HK-2 (cell line): ENCODE measurements around the gene ESPNL.

Experiments used
- DNase-seq: peaks from one replicate; pipeline ENCODE4 v3.0.0-alpha.2; 2018; ENCODE audit not compliant: unreplicated experiment

ESPNL gene

DNA sequence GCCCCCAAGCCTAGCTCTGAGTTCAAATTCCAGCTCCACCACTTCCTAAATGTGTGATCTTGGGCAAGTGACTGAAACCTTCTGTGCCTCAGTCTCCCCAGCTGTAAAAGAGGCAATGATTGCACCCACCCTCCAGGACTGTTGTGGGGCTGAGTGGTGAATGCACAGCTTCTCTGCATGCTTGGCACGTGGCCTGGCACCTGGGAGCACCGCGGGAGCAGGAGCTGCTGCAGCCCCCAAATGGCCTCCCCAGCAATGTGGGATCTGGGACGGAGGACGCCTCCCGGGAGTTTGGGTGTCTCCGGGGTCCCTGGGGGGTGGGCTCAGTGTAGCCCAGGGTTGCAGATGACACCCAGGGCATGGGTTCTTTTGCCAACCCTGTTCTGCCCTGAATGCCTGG is 39.9 kb downstream of the ESPNL start:
- no peak for DNase-seq

DNA sequence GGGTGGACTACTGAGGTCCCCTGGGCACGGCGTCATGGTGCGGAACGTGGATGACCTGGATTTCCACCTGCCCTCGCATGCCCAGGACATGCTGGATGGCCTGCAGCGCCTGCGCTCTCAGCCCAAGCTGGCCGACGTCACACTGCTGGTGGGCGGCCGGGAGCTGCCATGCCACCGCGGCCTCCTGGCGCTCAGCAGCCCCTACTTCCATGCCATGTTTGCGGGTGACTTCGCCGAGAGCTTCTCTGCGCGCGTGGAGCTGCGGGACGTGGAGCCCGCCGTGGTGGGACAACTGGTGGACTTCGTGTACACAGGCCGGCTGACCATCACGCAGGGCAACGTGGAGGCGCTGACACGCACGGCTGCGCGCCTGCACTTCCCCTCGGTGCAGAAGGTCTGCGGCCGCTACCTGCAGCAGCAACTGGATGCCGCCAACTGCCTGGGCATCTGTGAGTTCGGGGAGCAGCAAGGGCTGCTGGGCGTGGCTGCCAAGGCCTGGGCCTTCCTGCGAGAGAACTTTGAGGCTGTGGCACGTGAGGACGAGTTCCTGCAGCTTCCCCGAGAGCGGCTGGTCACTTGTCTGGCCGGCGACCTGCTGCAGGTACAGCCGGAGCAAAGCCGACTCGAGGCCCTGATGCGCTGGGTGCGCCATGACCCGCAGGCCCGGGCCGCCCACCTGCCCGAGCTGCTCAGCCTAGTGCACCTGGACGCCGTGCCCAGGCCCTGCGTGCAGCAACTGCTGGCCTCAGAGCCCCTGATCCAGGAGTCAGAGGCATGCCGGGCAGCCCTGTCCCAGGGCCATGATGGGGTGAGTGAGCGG is 40.8 kb downstream of the ESPNL start:
- no peak for DNase-seq

DNA sequence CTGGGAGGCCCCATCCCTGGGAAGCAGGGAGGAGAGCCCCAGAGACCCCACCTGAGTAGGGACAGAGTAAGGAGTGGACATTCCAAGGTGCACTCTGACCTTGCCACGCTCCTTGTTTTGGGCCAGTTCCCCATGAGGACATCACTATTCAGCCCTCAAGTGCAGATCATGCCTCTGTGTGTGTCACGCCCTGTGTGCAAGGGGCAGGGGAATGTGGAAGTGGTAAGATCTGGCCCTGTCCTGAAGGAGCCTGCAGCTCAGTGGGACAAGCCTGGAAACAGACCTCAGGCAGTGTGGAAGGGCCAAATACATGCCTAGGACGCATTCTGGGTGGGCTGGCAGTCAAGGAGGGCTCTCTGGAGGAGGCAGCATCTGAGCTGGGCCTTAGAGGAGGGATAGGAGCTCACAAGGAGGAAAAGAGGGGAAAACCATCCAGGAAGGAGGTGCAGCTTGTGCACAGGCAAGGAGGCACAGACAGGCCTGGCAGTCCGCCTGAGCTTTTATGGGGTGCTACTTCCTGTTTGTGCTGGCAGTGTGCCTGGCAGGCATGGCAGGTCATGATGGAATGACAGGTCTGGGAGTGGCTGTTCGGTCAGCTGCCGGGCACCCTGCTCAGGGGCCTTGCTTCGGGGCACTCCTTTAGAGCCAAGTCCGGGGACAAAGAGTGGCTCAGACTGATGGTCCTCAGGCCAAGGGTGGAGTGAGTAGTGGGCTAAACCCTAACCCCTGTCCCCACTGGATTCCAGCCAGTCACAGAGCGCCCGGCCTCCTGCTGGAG is 41.6 kb downstream of the ESPNL start:
- peak; percentile 82 for DNase-seq

DNA sequence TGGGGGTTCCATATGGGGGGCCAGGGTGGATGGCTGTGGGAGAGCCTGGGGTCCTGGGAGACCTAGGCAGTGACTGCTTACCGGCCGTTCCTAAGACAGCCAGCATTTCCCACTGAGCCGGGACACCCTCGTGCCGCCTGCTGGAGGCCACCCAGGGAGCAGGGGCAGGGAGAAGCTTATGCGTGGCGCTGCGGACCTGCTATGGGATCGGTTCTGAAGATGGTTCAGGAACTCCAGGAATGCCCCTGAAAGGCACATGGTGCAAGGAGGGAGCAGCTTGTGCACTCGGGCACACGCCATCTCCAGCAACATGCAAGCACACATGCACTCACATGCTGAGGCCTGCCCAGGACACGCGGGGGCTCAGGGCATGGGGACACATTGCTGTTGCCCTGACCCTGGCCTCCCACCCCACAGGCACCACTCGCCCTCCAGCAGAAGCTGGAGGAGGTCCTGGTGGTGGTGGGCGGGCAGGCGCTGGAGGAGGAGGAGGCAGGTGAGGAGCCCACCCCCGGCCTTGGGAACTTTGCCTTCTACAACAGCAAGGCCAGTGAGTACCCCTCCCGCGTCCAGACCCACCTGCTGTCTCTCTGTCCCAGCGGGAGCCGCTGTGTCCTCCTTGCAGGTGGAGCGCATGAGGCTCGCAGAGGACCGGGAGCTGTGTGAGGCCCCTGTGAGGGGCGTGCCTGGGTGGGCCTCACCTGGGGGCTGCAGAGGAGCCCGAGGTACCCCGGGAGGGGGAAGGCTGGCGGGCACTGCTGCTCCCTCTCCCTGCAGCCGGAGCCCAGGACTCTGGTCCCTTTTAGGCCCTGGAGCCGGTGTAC is 42.5 kb downstream of the ESPNL start:
- DNase-seq, result peak; percentile 41

DNA sequence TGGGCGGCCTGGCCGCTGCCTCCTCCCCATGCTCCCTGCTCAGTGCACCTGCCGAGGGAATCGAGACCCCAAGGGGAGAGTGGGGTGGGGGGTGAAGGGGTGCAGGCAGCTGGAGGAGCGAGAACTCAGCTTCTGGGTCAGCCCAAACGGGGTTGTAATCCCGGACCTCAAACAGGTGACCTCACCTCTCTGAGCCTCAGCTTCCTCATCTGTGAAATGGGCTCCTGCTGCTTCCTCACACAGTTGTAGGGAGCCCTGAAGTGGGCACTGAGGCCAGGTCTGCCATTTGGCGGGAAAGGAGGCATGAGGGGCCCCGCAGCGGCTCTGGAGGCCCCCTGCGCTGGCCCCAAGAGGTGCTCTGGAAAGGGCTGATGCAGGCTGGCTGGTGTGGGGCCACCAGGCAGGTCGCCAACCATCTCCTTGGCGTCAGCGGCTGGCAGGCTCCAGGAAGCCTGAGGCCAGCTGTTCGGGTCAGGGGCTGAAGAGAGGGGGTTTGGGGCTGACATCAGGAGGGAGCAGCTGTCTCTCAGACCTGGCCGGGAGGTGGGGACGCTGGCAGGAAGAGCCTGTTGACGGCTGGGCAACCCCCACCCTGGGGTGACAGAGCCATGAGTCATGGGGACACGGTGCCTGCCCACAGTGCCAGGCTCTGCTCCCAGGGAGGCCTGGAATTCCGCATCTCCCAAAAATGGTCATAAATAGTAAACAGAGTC is 43.3 kb downstream of the ESPNL start:
- peak; percentile 86 for DNase-seq

DNA sequence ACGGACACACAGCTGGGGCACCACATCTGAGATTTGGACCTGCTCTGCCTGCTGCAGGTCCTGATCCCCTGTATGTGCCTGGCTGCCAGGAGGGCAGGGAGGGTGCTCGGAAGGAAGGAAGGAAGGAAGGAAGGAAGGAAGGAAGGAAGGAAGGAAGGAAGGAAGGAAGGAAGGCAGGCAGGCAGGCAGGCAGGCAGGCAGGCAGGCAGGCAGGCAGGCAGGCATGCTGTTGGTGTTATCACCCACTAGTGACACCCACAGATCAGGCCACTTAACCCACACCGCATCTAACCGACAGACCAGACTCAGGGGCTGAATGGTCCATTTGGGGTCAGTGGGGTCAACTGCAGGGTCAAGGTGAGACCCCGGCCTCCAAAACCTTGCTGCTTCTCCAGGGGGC is 44.1 kb downstream of the ESPNL start:
- DNase-seq, result no peak

DNA sequence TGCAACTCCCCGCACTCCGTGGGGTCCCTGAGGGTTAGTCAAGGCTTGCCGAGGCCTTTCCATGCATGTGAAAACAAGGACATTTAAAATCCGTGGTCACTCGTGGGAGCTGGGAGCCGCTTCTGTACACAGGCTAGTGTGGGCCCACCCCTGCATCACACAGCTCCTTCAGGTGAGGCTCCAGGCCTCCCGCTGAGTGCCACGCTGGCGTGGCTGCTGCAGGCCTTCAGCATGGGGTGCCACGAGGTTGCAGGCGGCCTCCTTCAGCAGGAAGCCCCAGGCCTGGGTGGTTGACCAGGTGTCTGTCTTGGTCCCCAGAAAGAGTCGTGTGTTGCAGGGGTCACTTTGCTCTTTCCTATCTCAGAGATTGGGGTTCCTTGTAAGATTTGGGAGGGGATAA is 44.9 kb downstream of the ESPNL start:
- DNase-seq, result no peak

DNA sequence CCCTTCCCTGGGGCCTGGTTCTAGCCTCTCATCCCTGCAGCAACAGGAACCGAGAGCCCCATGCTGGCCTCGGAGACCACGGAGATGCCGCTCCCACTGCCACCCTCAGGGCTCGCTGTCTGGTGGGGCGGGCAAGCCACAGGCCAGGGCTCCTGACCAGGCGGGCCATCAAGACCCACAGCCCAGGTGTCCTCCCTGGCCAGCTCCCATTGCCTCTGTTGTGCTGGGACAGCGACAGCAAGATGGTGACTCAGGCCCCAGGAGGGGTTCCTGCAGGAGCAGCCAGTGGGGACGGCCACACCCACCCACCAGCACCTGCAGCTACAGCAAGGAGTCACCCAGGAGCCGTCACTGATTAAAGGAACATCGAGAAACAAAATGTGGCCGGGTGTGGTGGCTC is 45.7 kb downstream of the ESPNL start:
- no peak for DNase-seq

DNA sequence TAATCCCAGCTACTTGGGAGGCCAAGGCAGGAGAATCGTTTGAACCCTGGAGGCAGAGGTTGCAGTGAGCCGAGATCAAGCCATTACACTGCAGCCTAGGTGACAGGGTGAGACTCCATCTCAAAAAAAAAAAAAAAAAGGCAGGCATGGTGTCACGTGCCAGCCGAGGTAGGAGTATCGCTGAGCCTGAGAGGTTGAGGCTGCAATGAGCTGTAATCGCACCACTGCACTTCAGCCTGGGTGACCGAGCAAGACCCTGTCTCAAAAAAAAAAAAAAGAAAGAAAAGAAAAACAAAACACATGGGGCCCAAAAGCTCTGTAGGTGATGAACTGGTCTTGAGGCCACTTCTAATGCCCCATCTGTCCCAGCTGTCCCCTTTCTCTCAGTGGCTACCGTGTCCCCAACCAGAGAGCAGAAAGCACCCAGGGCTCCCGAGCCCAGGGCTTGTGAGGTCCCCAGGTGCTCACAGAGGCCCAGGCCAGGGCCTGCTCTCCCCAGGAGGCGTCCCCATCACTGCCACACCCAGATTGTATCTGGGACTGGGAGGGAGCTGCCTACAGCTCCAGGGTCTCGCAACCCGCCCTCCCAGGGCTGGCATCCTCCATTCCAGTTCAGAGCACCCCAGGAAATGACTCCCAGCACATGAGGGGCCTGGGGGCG is 46.9 kb downstream of the ESPNL start:
- peak; percentile 28 for DNase-seq

DNA sequence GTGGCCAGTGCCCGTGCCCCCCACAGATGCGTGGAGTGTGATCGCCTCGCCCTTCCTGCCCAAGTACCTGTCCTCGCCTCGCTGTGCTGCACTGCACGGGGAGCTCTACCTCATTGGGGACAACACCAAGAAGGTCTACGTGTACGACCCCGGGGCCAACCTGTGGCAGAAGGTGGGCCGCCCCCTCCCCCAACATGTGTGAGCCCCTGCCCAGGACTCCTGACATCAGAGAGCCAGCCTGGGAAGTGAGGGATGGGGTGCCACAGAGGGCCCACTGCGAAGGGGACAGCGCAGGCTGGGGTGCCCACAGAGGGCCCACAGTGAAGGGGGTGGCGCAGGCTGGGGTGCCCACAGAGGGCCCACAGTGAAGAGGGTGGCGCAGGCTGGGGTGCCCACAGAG is 48.8 kb downstream of the ESPNL start:
- no peak for DNase-seq

DNA sequence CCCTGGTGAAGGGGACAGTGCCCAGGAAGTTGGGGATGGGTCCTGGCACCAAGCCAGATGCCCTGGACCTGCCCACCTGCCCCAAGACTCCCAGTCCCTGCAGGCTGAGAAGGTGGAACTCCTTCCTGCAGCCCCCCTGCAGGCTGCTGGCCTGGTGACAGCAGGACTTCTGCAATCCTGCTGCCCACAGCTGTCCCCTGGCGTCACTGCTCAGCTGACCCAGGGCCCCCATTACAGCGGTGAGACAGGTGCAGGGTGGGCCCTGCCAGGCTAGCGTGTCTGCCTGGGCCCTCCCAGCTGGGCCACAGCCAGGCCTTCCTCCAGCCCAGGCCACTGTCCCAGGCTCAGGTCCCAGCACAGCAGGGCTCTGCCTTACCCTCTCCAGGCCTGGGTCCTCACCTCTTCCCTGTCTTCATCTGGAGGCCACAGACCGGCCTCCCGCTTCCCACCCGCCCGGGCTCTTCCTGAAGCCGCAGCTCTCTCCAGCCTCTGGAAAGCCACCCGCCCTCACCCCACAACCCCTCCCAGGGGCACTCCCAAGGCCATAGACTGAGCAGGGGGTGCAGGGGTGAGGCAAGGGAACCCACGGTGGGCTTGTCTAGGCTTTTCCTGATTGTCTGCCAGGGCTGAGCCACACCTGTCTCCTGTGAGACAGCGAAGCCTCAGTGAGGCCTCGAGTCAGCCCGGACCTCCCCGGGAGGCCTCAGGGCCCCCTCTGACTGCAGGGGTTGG is 49.9 kb downstream of the ESPNL start:
- DNase-seq, result no peak

DNA sequence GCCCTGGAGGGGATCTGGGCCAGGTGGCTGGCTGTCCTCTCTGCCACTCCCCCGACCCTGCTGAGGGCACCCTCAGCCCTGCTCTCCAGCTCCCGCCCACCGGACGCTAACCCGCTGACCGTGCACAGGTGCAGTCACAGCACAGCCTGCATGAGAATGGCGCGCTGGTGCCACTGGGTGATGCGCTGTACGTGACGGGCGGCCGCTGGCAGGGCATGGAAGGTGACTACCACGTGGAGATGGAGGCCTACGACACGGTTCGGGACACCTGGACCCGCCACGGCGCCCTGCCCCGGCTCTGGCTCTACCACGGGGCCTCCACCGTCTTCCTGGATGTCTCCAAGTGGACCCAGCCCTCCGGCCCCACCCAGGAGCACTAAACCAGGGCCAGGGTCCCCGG is 50.5 kb downstream of the ESPNL start:
- DNase-seq, result no peak

DNA sequence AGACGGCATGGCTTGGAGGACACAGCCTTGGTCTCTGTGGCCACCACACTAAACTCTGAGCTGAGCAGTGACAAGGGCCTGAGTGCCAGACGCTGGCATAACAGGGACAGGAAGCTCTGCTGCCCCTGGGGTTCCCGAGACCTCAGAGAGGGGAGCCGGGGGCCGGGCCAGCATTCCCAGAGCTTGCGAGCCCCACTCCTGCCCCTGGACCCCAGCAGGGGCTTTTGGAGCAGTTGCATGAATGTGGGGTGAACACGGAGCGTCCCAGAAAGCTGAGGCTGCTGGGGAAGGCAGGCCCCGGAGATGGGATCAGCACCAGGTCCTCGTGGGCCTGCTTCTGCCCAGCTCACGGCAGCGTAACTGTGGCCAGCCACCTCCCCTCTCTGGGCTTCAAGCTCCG is 51.1 kb downstream of the ESPNL start:
- DNase-seq, result no peak

DNA sequence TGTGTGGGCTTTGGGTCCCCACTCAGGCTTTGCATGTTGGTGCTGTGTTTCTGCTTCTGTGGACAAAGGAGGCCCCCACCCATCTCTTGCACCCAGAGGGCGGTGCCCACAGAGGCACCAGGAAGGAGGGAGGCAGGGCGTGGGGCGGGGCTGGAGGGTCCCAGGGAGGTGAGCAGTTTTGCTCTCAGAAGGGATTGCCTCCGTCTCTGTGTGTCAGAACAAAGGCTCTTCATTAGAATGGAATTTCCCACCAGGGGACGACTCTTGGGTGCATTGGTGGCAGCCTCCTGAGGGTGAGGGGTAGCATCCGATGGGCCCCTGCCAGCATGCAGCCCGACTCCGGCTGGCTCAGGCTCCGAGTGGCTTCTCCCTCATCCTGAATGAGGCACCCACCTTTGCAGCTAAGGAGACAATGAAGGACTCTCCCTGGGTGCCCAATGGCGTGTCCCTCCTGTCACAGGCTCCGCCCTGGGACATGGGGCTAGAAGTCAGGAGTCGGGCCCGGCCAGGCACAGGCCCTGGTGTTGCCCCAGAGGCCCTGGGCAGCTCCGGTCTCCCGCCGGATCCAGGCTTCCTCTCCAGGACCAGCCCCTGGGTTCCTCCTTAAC is 51.6 kb downstream of the ESPNL start:
- DNase-seq, result no peak

DNA sequence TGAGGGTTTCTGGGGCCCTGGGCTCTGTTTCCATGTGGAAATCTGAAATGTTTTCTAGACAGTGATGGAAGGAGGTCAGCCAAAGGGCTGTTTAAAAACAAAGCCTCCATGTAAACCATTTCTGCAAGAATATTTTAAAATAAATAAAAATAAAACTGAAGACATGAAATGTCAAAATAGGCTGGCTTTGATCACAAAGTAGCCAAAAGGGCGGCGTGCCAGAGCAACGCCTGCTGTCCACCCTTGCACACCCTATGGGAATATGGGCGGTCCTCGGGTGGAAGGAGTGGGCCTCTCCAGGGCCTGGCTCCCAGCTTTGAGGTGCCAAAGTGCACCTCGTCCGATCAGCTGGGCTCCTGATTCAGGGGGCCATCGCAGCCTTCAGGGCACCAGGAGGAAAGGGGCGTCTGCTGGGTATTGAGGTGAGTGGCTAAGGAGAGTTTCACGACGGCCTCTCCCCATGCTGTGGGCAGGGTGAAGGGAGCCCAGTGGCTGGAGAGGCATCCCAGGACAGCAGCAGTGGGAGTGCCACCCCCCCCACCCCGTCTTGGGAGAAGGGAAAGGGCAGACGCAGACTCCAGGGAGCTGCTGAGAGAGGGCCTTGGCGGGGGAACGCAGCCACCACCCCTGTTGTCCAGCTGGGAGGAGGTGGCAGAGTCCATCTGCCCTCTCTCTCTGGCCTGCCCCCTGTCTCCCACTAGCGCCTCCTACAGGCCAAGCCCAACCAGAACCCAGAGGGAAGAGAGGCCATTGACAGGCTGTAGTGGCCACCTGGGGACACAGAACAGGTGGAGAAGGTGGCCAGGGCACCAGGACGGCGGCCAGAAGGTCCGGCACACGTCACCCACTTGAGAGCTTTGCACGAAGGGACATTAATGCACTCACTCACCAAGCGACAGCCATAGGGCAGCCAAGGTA is 52.9 kb downstream of the ESPNL start:
- no peak for DNase-seq

DNA sequence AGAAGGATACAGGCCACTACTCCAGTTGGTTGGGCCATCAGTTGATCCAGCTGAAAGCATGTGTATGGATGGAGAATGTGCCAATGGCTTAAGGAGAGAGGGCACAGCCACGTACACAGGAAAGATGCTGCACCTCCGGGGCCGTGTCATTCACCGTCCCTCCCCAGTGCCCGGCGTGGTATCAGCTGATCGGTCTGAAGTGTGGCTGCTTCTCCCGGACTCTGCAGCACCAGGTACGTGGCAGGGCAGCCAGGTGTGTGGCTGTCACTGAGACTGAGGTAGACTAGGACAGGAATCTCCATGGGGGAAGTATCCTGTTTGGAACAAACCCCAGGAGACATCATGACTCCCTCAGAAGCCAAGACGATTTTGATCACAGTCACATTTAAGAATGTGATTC is 54.4 kb downstream of the ESPNL start:
- no peak for DNase-seq

DNA sequence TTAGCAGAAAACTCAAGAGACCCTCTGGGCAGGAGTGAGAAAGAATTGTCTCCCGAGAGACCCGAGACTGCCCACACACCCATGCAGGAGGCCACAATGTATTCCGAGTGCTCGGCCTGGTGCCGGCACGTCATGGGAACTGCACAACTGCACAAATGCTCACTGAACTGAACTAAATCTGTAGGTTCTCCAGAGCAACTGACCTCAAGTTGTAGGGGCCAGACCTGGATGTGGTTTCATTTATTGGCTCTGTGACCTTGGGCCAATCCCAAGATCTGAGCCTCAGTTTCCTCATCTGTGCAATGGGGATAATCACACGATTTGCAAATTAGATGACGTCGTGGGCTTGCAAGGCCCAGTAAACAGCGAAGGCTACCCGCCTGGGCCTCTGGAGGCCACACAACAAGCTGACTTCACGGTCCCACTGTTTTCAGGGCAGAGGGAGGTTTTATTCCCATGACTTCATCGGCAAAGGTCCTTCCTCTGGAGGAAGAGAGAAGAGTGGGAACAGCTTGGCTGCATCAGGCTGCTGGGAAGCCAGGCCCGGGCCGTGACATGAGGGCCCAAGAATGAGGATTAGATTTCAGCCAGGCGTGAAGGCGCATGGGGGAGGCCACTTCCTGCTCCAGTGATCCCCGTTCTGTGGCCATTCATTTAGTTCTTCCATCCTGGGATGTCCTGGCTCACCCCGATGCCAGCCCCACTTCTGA is 55.1 kb downstream of the ESPNL start:
- peak; percentile 93 for DNase-seq
